ENCODE data around the gene NEMP1. TPM values are rescaled to one million over a fixed set of nuclear protein-coding genes. Genes with fewer than 3 reads are reported as not detected.

The NEMP1 gene
- total and polyA plus RNA-seq, 10 of the 15 experiments (the other 5 are each of a cell fraction or from before 2014, with no cell fraction given), result 4.0 to 45.9 (median 19.8) TPM

- Histone ChIP-seq H3K36me3 (ENCODE audit: control insufficient read depth in 2 of 2, insufficient read depth in 2 of 2, low read length in 1 of 2) (peaks cover 23 to 32% of the 10 kb centered on the region in 2 experiments), H3K27me3 (replicated peaks in 1 of 2; ENCODE audit: control insufficient read depth in 2 of 2, insufficient read depth in 2 of 2, low read length in 1 of 2) (no peaks in the 10 kb centered on the region), H4K20me1 (ENCODE audit: control insufficient read depth, insufficient read depth) (no peaks in the 10 kb centered on the region), H3K9ac (ENCODE audit: control insufficient read depth, insufficient read depth, low read length) (no peak overlapping the region), H3K4me1 (ENCODE audit: control insufficient read depth, insufficient read depth, low read length) (no peaks in the 10 kb centered on the region; the same call in 1 of the 2 replicates), H2AFZ (ENCODE audit: control insufficient read depth, low read depth, low read length) (no peak overlapping the region), H3K27ac (ENCODE audit: control insufficient read depth, insufficient read depth) (no peak overlapping the region), H3K4me3 (no peak overlapping the region), H3K4me2 (ENCODE audit: control insufficient read depth, insufficient read depth) (no peak overlapping the region), H3K9me3 (replicated peaks; ENCODE audit: control insufficient read depth, insufficient read depth, low read length) (no peaks in the 10 kb centered on the region), H3K79me2 (ENCODE audit: control insufficient read depth, insufficient read depth, low read length) (peaks cover 34% of the 10 kb centered on the region)
- ChIA-PET RAD21 (ENCODE audit: unreplicated experiment) (interaction anchor here (1.0 to 1.5 kb wide), 3 partner anchors 37 to 104 kb away, joined by 4 to 5 read pairs (median 4); no protein-coding TSS in a partner anchor), SMC1A (ENCODE audit: uncharacterized antibody, unreplicated experiment) (interaction anchor here (0.8 to 8.6 kb wide), 3 partner anchors 10 to 35 kb away, joined by 3 to 246 read pairs (median 120); no protein-coding TSS in a partner anchor), CTCF (interaction anchor here (1.0 to 11.7 kb wide), 4 partner anchors 12 to 99 kb away, joined by 3 to 458 read pairs (median 5); no protein-coding TSS in a partner anchor), POLR2A (interaction anchor here (1.4 kb wide), 1 partner anchor 8 kb away, joined by 4 read pairs; no protein-coding TSS in a partner anchor)
- FAIRE-seq (no peak), DNase-seq (ENCODE audit: low read depth, low spot score) (no peak), ATAC-seq (no peak)
- no TSS peak for BruUV-seq (replicated peaks)
- 94% methylated on average over 9 of the region's 9 CpGs for WGBS (ENCODE audit: insufficient coverage, insufficient replicate concordance, low lambda C conversion rate, missing lambda C conversion rate)
- no peak for TF ChIP-seq RAD21 (IDR thresholded peaks at IDR 0.05; ENCODE audit: insufficient read depth, low read depth, low read length)
- no peak for TF ChIP-seq IRF4 (IDR thresholded peaks at IDR 0.05; ENCODE audit: low read depth, low read length)
- TF ChIP-seq YBX1 (IDR thresholded peaks at IDR 0.05), result no peak
- intact Hi-C loops (cut with micrococcal nuclease; ENCODE audit: unreplicated experiment), result no loop called here
- in situ Hi-C loops (cut with MboI), result no loop called here
Measured at GRCh38 chr12:57106021-57106708, 27.6 kb upstream of the NEMP1 start.

- Histone ChIP-seq H3K27me3 (replicated peaks in 1 of 2; ENCODE audit: control insufficient read depth in 2 of 2, insufficient read depth in 2 of 2, low read length in 1 of 2) (no peaks in the 10 kb centered on the region), H3K4me1 (ENCODE audit: control insufficient read depth, insufficient read depth, low read length) (no peaks in the 10 kb centered on the region; the same call in 1 of the 2 replicates), H3K9me3 (replicated peaks; ENCODE audit: control insufficient read depth, insufficient read depth, low read length) (no peaks in the 10 kb centered on the region), H3K36me3 (ENCODE audit: control insufficient read depth in 2 of 2, insufficient read depth in 2 of 2, low read length in 1 of 2) (peaks cover 24 to 32% of the 10 kb centered on the region in 2 experiments), H2AFZ (ENCODE audit: control insufficient read depth, low read depth, low read length) (no peak overlapping the region), H3K27ac (ENCODE audit: control insufficient read depth, insufficient read depth) (no peak overlapping the region), H3K4me2 (ENCODE audit: control insufficient read depth, insufficient read depth) (no peak overlapping the region), H3K79me2 (ENCODE audit: control insufficient read depth, insufficient read depth, low read length) (peaks cover 25% of the 10 kb centered on the region), H4K20me1 (ENCODE audit: control insufficient read depth, insufficient read depth) (no peaks in the 10 kb centered on the region), H3K9ac (ENCODE audit: control insufficient read depth, insufficient read depth, low read length) (no peak overlapping the region), H3K4me3 (no peak overlapping the region)
- FAIRE-seq, result no peak
- no peak for ATAC-seq
- no peak for TF ChIP-seq BRCA1 (IDR thresholded peaks at IDR 0.05; ENCODE audit: low read depth, low read length)
- 0 out of 2 replicates have a peak, but pooled peaks have one; percentile 21 for TF ChIP-seq POLR2A (IDR thresholded peaks at IDR 0.05; ENCODE audit: low read depth, low read length)
- 97% methylated on average over 14 of the region's 14 CpGs for WGBS (ENCODE audit: insufficient coverage, insufficient replicate concordance, low lambda C conversion rate, missing lambda C conversion rate)
- in situ Hi-C loops (cut with MboI), result no loop called here
- SMC1A ChIA-PET (ENCODE audit: uncharacterized antibody, unreplicated experiment), result interaction anchor here (8.6 kb wide), 1 partner anchor 9 kb away, joined by 120 read pairs; no protein-coding TSS in a partner anchor
- RAD21 ChIA-PET (ENCODE audit: unreplicated experiment), result no interaction called here
- BruUV-seq (replicated peaks), result no TSS peak
- POLR2A ChIA-PET, result no interaction called here
- DNase-seq (ENCODE audit: low read depth, low spot score), result no peak
- intact Hi-C loops (cut with micrococcal nuclease; ENCODE audit: unreplicated experiment), result no loop called here
- CTCF ChIA-PET, result interaction anchor here (0.5 to 11.7 kb wide), 3 partner anchors 38 to 425 kb away, joined by 3 to 458 read pairs (median 4); no protein-coding TSS in a partner anchor
Measured at GRCh38 chr12:57105011-57105753, 26.6 kb upstream of the NEMP1 start.
